NCI-H1436 treated with DMSO at 0.1 percent for 48 hours (cell line): ENCODE measurements around the gene FSTL5.
A peak's percentile ranks its signal among the peaks of the same experiment; 100 is the strongest.
"Not testable (repeated sequence)": the region's sequence is repeated elsewhere in the genome, so short reads cannot be mapped to it uniquely, and the experiment has no call there.

Experiments used
- DNase-seq: peaks from one replicate; lab custom pipeline; 2025; lab: John Stamatoyannopoulos, UW

The FSTL5 gene

GRCh38 chr4:161841759-161842158, 322.0 kb downstream of the FSTL5 start:
- DNase-seq: no peak

DNA sequence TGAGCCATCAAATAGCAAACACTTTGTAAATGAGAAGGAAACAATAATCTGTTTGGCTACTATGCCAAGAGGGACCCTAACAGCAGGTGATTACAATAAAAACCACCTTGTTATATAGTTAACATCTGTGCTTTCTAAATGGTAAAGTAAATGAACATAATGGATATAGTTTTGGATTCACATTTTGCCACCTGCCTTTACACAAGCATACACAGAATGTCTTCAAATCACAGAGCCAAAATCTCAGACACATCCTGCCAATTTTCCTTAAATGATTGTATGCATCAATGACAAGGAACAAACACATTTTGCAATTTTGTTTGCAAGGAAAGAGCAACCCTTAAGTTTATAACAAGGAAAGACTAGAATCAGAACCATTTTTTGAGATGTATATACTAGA, 334.2 kb downstream of the FSTL5 start:
- no peak for DNase-seq

- DNase-seq: no peak
These were observed 335.7 kb downstream of the FSTL5 start for GRCh38 chr4:161828061-161828460.

- no peak for DNase-seq
These were observed 336.8 kb downstream of the FSTL5 start for GRCh38 chr4:161827013-161827412.

DNA sequence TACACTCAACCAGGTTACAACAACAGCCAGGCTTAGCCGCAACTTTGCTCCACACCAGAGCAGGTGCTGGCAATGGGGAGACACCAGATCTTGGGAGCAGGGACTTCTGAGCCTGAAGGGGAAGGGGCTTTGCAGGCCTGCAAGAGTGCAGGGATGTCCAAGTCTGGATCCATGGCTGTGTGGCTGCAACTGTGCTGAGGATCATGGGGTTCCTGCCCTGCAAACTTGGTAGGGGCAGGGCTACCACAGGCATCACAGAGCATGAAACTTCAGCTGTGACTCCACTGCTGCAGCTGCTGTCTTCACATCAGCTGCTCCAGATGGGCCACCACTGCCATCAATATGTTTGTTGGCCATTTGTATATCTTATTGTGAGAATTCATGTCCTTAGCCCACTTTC, 340.4 kb downstream of the FSTL5 start:
- no peak for DNase-seq

DNA sequence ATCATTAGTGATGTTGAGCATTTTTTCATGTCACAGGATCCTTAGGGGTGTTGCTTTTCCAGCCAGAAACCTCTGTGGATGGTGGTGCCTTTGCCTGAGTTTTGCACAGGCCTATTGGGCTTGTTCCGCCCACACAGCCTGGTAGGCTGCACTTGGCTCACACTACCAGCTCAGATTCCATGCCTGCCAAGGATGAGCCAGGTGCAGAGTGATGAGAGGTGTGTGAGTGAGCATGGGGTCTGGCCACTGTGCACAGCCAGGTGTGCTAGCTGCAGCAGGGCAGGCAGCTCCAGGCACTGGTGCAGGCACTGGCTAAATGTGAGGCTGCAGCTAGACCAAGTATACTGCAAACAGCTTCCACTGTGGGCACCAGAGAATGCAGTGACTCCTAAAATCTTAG, 341.6 kb downstream of the FSTL5 start:
- DNase-seq: no peak

GRCh38 chr4:161817914-161818313, 345.9 kb downstream of the FSTL5 start:
- DNase-seq: no peak

GRCh38 chr4:161816958-161817357, 346.8 kb downstream of the FSTL5 start:
- no peak for DNase-seq

- no peak for DNase-seq
These were observed 348.0 kb downstream of the FSTL5 start for GRCh38 chr4:161815841-161816240.

- no peak for DNase-seq
These were observed 349.9 kb downstream of the FSTL5 start for GRCh38 chr4:161813889-161814288.

DNA sequence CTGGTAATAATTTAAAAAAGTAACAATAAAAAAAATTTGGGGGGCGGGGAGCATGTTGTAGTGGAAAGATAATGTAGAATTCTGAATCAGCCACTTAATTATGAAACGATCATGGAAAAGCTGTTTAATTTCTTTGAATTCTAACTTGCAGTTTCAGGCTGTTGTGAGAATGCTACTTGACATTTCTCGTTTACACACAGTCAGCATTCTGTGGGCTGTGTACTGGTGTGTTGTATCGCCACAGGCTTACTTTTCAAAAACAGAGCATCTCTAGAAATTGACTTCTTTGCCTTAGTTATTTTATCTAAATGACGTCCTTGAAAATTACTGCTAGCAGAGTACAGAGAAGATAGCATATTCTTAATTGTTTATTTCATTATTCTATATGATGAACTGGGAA, 350.4 kb downstream of the FSTL5 start:
- no peak for DNase-seq

GRCh38 chr4:161803171-161803570, 360.6 kb downstream of the FSTL5 start:
- no peak for DNase-seq

GRCh38 chr4:161799710-161800109, 364.1 kb downstream of the FSTL5 start:
- DNase-seq: peak; percentile 55

DNA sequence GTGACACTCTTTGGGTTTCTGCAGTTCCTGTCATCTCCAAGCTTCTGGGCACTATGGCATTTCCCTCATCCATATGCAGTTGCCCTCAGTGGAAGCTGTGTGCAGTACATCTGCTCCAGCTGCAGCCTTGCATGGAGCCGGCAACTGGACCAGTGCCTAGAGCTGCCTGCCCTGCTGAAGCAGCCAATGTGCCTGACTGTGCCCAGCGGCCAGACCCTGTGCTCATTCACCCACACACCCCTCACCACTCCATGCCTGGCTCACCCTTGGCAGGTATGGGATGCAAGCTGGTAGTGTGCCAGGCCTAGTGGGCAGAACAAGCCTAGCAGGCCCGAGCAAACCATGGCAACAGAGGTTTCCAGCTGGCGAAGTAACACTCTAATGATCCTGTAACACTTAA, 370.8 kb downstream of the FSTL5 start:
- no peak for DNase-seq

GRCh38 chr4:161791796-161792556, 371.8 kb downstream of the FSTL5 start:
- no peak for DNase-seq

DNA sequence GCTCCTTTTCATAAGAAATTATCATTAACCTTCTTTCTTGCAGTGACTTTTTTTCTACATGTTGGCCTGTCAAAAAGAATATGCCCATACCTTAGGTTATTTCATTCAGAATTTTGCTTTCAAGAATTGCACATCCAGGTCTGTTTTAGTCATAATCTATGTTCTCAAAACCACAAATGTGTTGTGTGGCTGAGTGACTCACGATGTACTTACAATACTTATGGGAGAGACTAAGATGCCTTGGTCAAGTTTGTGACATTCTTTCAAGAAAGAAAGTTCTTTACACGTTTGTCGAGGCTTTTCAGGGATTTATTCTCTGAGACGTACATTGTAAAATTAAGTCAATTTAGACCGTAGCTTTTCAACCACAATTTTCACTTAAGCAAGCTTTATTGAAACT, 396.7 kb downstream of the FSTL5 start:
- no peak for DNase-seq

GRCh38 chr4:161762796-161763195, 401.0 kb downstream of the FSTL5 start:
- DNase-seq: no peak

GRCh38 chr4:161760008-161760407, 403.8 kb downstream of the FSTL5 start:
- DNase-seq: no peak

DNA sequence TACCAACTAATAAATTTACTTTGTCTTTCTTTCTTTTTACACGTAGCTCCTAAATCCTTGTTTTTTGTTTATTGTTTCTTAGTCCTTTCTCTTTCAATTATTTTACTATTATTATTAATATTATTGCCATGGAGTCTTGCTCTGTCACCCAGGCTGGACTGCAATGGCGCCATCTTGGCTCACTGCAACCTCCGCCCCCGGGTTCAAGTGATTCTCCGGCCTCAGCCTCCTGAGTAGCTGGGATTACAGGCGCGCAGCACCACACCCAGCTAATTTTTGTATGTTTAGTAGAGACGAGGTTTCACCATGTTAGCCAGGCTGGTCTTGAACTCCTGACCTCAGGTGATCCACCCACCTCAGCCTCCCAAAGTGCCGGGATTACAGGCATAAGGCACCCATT, 405.4 kb downstream of the FSTL5 start:
- DNase-seq: not testable (repeated sequence)

DNA sequence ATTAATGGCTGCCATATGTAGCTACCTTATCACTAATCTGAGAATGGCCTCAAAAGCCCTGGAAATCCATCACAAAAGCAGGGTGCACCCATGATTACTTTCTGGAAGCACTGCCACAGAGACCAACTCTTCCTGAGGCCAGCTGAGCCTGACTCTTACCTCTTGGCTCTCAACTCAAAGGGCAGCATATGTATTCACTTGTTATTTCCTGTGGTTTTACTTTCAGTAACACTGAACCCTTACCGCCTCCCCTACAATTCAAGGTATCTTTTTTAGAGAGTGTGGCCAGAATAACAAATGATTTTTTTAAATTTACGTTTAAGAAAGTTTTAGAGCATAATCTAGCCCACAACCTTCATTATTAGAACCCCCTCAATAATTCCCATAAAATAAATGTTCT, 434.9 kb downstream of the FSTL5 start:
- no peak for DNase-seq

DNA sequence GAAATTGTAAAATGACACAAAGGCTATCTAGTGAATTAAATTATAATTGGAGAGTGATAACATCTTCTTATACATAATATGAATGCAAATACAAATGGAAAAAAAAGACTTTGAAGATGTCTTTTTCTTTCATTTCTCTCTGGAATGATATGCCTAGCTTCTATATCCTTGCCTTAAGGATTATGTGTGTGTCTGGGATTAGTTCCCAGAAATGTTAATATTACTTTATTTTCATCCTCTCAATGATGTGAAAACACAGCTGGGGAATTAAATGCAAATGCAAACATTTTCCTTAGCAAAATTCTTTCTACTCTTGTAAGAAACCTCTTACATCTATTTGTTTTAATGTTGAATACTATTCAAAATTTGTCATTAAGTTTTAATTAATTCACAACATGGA, 441.9 kb downstream of the FSTL5 start:
- no peak for DNase-seq

DNA sequence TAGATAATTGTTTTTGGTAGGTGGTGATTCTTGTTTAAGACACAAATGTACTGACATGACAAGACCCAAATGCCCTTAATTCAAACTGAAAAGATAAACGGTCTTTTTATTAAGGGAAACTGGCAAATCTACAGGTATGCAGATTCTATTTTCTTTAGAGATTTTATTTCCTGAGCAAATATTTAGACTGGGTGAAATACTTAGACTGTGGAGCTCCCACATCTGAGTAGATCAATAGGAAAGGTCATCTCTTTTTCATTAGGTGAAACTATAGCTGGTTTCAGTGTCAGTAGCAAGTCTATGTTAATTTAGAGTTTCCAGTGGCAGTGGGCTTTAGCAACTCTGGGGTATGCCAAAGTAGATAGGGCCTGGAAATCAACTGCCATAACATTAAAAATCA, 446.7 kb downstream of the FSTL5 start:
- no peak for DNase-seq

DNA sequence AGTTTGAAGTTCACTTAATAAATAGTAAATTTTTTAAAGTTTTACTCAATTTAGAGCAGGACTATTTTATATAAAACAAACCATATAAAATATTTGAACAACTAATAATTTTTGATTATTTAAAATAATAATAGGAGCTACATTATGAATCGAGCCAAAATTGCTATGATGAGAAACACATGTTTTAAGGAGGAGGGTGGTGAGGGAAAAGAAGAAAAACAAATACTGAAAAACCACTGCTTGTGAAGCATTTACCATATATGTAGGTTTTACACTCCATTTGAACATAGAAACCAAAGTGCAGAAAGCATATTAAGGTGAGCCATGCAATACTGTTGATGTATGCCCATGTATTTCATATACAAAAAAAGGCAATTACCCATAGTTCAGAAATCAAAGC, 448.9 kb downstream of the FSTL5 start:
- DNase-seq: no peak

DNA sequence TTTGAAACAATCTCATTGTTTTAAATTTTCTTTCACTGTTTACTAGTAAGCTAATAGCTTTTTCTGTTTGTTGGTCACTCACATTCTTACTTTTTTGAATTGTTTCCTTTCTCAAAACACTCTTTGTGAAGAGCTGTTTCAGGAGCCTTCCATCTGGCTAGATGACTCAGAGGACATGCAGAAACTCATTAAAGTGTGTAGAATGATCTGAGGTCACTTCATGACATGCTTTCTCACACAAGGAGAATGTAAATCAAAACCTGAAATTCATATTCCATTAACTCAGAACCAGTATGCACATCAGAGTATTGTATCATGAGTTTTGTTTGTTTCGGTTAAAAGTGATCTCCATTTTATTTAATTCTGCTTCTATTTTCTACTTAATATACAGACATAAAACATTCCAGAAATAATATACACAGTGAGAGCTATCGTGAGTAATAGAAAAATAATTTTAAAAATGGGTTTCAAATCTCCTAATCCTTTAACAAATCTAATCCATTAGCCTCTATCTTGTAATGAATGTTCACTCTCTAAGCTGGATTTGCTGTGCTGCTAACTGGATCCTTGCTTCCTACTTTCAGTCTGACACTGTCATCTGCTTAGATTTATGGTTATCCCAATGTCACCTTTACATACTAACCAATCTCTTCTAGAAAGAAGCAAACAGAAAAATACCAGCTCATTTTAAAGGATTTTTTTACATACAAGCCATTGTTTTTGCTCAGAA, 449.6 kb downstream of the FSTL5 start:
- no peak for DNase-seq
